Testis (tissue), 2 donors: Measurements from ENCODE around the gene ZNF853.

ENCODE experiments used
- POLR2A ChIP-seq: fragments of 450-650 bp; IDR thresholded peaks from one replicate; pipeline ENCODE4 v1.6.1; 2017; ENCODE audit warnings: antibody characterized with exemption, mild to moderate bottlenecking, moderate library complexity
- TF ChIP-seq, protein P1 (sequence below), 3 experiments: fragments of 450-650 bp in 2 of 3; fragments of 200-600 bp in 1 of 3; sonication (generic) in 1 of 3; IDR thresholded peaks; one replicate each; pipeline ENCODE4 v1.5.1; 2016 to 2019; ENCODE audit warnings: antibody characterized with exemption in 3 of 3, mild to moderate bottlenecking in 2 of 3, moderate library complexity in 1 of 3

DNA sequence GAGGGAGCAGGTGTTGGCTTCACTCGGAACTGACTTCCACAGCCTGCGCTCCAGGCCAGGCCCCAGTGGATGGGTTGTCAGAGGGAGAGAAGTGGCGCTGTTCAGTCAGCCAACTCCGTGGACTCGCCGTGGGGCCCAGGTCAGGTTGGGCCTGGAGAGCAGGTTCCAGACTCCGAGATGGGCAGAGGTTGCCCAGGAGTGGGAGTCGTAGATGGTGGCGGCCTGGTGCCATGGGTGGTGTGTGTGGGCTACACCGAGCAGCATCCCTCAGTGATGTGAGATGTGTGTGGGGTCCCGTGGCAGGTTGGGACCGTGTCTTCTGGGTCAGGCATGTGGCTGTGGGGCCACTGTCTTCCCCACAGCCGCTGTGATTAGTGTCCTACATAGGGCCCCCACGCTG lies 32.1 kb downstream of the ZNF853 start:
- TF ChIP-seq, protein P1, sequence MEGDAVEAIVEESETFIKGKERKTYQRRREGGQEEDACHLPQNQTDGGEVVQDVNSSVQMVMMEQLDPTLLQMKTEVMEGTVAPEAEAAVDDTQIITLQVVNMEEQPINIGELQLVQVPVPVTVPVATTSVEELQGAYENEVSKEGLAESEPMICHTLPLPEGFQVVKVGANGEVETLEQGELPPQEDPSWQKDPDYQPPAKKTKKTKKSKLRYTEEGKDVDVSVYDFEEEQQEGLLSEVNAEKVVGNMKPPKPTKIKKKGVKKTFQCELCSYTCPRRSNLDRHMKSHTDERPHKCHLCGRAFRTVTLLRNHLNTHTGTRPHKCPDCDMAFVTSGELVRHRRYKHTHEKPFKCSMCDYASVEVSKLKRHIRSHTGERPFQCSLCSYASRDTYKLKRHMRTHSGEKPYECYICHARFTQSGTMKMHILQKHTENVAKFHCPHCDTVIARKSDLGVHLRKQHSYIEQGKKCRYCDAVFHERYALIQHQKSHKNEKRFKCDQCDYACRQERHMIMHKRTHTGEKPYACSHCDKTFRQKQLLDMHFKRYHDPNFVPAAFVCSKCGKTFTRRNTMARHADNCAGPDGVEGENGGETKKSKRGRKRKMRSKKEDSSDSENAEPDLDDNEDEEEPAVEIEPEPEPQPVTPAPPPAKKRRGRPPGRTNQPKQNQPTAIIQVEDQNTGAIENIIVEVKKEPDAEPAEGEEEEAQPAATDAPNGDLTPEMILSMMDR (IDR thresholded peaks at IDR 0.05): no peak
- TF ChIP-seq POLR2A: no peak
